ENCODE results near the gene ZNF280C.

DNA sequence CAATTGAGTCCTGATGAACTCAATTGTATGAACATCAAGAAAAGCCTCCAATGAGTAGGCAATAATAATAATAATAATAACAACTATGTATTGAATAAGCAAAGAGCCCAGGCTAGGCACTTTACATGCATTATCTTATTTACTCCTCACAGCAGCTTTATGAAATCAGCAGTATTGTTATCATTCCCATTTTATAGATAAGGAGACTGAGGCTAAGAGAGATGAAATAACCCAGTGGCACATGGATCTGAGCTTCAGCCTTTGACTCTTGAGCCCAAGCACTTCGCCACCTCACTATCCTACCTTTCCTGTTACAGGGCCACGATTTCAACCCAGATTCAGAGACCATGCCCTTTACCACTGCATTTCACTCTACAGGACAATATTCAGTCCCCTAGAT is 93.8 kb downstream of the ZNF280C start:
- TF ChIP-seq, protein P1, sequence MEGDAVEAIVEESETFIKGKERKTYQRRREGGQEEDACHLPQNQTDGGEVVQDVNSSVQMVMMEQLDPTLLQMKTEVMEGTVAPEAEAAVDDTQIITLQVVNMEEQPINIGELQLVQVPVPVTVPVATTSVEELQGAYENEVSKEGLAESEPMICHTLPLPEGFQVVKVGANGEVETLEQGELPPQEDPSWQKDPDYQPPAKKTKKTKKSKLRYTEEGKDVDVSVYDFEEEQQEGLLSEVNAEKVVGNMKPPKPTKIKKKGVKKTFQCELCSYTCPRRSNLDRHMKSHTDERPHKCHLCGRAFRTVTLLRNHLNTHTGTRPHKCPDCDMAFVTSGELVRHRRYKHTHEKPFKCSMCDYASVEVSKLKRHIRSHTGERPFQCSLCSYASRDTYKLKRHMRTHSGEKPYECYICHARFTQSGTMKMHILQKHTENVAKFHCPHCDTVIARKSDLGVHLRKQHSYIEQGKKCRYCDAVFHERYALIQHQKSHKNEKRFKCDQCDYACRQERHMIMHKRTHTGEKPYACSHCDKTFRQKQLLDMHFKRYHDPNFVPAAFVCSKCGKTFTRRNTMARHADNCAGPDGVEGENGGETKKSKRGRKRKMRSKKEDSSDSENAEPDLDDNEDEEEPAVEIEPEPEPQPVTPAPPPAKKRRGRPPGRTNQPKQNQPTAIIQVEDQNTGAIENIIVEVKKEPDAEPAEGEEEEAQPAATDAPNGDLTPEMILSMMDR (IDR thresholded peaks at IDR 0.05) = no peak
- TF ChIP-seq POLR2A (IDR thresholded peaks at IDR 0.05) = no peak
